Stimulated activated effector memory CD8-positive, alpha-beta T cell treated with anti-CD3 and anti-CD28 coated beads, Interleukin-12 subunit alpha, Interleukin-12 subunit beta, amount 100 ng/mL, for 72 hours (primary cell): ENCODE data around the gene EPHB1.

Source experiments
- ATAC-seq: fragments of 150-1000 bp; cut with Tn5 transposase; 2 replicates; pipeline ENCODE4 v1.10.0; 2021
- DNase-seq, 2 donors: peaks; one replicate each; pipeline ENCODE4 v3.0.0; 2021 to 2022; ENCODE audit warnings: low spot score in 2 of 2
- H3K27ac Mint-ChIP-seq: one replicate; pipeline ENCODE4 v1.8.0; 2022; ENCODE audit warnings: mild to moderate bottlenecking, mixed read lengths
- H3K36me3 Mint-ChIP-seq: one replicate; pipeline ENCODE4 v1.8.0; 2022; ENCODE audit warnings: mild to moderate bottlenecking, mixed read lengths
- H3K4me1 Mint-ChIP-seq: one replicate; pipeline ENCODE4 v1.8.0; 2022; ENCODE audit warnings: mixed read lengths
- H3K4me3 Mint-ChIP-seq: one replicate; pipeline ENCODE4 v1.8.0; 2022; ENCODE audit warnings: mild to moderate bottlenecking, mixed read lengths
- H3K9me3 Mint-ChIP-seq: one replicate; pipeline ENCODE4 v1.8.0; 2022; ENCODE audit warnings: mixed read lengths

Gene EPHB1

GRCh38 chr3:135268941-135269532, 474.0 kb downstream of the EPHB1 start:
- no peaks in the 10 kb centered on the region for H3K36me3 Mint-ChIP-seq
- no peak for ATAC-seq
- no peak overlapping the region for H3K4me3 Mint-ChIP-seq

GRCh38 chr3:135271177-135272025, 476.3 kb downstream of the EPHB1 start:
- no peak overlapping the region for H3K27ac Mint-ChIP-seq
- no peaks in the 10 kb centered on the region for H3K9me3 Mint-ChIP-seq
- H3K4me3 Mint-ChIP-seq: no peak overlapping the region
- no peaks in the 10 kb centered on the region for H3K36me3 Mint-ChIP-seq
- H3K4me1 Mint-ChIP-seq: no peaks in the 10 kb centered on the region
- DNase-seq (no peak), ATAC-seq (no peak)

More at GRCh38 chr3:135268941-135269532, 474.0 kb downstream of the EPHB1 start:
- peaks cover 13% of the 10 kb centered on the region for H3K9me3 Mint-ChIP-seq
- no peak overlapping the region for H3K27ac Mint-ChIP-seq
- H3K4me1 Mint-ChIP-seq: no peaks in the 10 kb centered on the region
- DNase-seq: no peak

DNA sequence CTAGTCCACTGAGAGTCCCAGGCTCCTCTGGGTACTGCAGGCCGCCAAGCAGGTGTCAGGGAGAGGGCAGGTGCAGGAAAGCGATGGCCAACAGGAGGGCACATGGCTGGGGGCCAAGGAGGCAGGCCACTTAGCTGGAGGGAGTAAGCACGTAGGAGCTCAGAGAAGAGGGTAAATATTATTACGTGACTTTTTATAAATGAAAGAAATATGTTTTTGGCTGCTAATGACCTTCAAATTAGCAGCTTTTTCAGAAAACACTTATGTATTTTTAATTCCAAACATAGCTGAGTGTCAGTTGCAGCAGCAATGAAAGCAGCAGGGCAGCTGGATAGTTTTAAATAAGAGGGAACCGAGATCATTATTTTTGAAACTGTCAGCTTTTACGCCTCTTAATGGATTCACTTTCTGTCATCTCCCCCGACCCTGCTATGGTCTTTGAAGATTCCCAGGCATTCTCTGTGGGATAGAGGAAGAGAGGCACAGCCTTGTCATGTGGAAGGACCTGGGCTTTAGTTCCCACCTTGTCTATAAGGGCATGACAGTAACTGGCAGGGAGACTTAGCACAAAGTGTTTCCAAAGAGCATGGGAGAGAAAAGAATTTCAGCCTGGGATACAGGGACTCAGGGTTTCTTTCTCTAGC, 477.1 kb downstream of the EPHB1 start:
- Mint-ChIP-seq H3K4me1 (no peaks in the 10 kb centered on the region), H3K9me3 (no peaks in the 10 kb centered on the region), H3K36me3 (no peaks in the 10 kb centered on the region), H3K27ac (no peak overlapping the region), H3K4me3 (no peak overlapping the region)
- ATAC-seq: no peak
- no peak for DNase-seq

- Mint-ChIP-seq H3K9me3 (peaks cover 3% of the 10 kb centered on the region), H3K36me3 (no peaks in the 10 kb centered on the region), H3K4me3 (no peak overlapping the region), H3K4me1 (no peaks in the 10 kb centered on the region), H3K27ac (no peak overlapping the region)
- DNase-seq (no peak), ATAC-seq (no peak)
Observed at GRCh38 chr3:135292162-135292561, 497.1 kb downstream of the EPHB1 start.

- DNase-seq: no peak
- Mint-ChIP-seq H3K36me3 (no peaks in the 10 kb centered on the region), H3K9me3 (peaks cover 9% of the 10 kb centered on the region), H3K4me1 (no peaks in the 10 kb centered on the region), H3K27ac (no peak overlapping the region), H3K4me3 (no peak overlapping the region)
- no peak for ATAC-seq
Observed at GRCh38 chr3:135301670-135302069, 506.6 kb downstream of the EPHB1 start.

DNA sequence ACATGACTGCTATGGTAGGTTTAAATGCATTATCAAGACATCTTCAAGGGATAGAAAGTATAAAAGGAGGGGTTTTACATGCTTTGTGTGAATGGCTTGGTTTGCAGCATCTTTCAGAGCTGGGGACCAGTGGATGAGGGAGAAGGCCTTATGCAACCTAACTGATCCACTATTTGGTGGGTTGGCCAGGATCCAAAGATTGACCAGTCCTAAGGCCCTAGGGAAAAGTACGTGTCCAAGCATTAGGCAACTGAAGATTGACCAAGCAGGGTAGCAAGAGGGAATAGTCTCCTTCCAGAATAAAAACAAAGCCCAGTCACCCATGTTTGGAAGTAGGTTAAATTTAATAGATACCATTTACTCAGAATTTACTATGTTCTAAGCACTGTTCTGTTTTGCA, 509.3 kb downstream of the EPHB1 start:
- ATAC-seq (no peak), DNase-seq (no peak)
- no peaks in the 10 kb centered on the region for H3K4me1 Mint-ChIP-seq
- H3K27ac Mint-ChIP-seq: no peak overlapping the region
- H3K9me3 Mint-ChIP-seq: peaks cover 9% of the 10 kb centered on the region
- H3K4me3 Mint-ChIP-seq: no peak overlapping the region
- H3K36me3 Mint-ChIP-seq: no peaks in the 10 kb centered on the region
